Endothelial cell (in vitro differentiated cells): ENCODE measurements around the gene C2orf15. TPM values are rescaled to one million over a fixed set of nuclear protein-coding genes. Genes with fewer than 3 reads are reported as not detected.

Source experiments
- DNase-seq: peaks from one replicate; pipeline ENCODE4 v3.0.0; 2021; ENCODE audit warnings: low spot score
- H3K27ac Mint-ChIP-seq: one replicate; pipeline ENCODE4 v1.8.0; 2021; ENCODE audit warnings: mixed read lengths, inconsistent platforms; ENCODE audit not compliant: unreplicated experiment
- H3K27me3 Mint-ChIP-seq: one replicate; pipeline ENCODE4 v1.8.0; 2021; ENCODE audit warnings: mild to moderate bottlenecking, moderate library complexity, mixed read lengths, inconsistent platforms; ENCODE audit not compliant: unreplicated experiment
- H3K36me3 Mint-ChIP-seq: one replicate; pipeline ENCODE4 v1.8.0; 2021; ENCODE audit warnings: mild to moderate bottlenecking, low read depth, mixed read lengths, inconsistent platforms; ENCODE audit not compliant: unreplicated experiment
- H3K4me1 Mint-ChIP-seq: one replicate; pipeline ENCODE4 v1.8.0; 2021; ENCODE audit warnings: mild to moderate bottlenecking, mixed read lengths, inconsistent platforms; ENCODE audit not compliant: unreplicated experiment
- H3K4me3 Mint-ChIP-seq: one replicate; pipeline ENCODE4 v1.8.0; 2021; ENCODE audit warnings: mild to moderate bottlenecking, mixed read lengths, inconsistent platforms; ENCODE audit not compliant: unreplicated experiment
- H3K9me3 Mint-ChIP-seq: one replicate; pipeline ENCODE4 v1.8.0; 2021; ENCODE audit warnings: mixed read lengths, inconsistent platforms; ENCODE audit not compliant: unreplicated experiment
- total RNA-seq: library from RNA; stranded (reverse); fragmentation: NEBNext Ultra II Directional; extraction: Animal tissue kit (Norgen Biotek cat#: 25700); gene quantifications from one replicate; pipeline ENCODE4 v1.2.1, GENCODE V29; 2021; ENCODE audit not compliant: unreplicated experiment
- TF ChIP-seq, protein P1 (sequence below): fragments of 200-600 bp; sonication (generic); IDR thresholded peaks from one replicate; pipeline ENCODE4 v1.5.0; 2021; ENCODE audit warnings: antibody characterized with exemption; ENCODE audit not compliant: unreplicated experiment

The C2orf15 gene
- total RNA-seq, 1 donor from 2014 or later, result 0.26 TPM

DNA sequence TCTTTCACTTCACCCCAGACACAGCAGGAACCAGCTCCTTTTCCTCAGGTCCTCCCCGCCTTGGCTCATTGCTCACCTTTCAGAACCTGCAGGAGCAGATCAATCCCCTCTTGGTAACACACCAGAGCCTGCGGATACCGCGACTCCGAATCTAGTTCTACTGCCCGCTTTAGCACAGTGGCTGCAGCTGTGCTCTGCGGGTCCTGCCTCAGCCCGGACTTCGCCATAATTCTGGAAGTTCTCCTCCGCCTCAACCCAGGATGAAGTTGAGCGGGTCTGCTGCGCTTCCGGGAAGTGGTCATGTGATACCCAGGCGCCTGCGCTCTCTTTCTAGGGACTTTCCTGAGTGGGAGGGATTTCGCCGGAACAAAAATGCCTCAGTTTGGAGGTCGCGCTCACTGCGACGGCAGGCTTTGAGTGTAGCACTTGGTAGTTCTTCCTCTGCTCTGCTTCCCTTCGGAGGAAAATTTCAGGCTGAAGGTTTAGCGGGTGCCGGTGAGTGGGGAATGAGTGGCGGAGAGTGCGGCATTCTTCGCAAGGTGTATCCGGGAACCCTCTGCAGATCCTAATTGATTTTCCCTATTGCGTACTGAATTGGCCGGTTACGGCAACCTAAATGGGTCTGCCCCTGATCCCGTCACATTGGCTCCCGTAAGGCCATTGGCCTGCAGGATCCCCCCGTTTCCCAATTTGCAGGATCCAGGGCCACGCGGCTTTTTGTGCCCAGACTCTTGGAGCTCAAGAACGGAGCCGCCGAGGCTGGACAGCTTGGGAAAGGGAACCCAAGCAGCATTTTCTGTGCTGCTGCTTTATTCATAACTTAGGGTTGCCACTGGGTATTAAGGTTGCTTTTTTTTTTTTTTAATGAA lies 39.5 kb downstream of the C2orf15 start, which contains the start of the genes MITD1 and MRPL30:
Gene MITD1 (minus strand): TSS at position 304 of the 869 bp plus-strand sequence. CDS start 77 bp downstream, at position 227.
Gene MRPL30 (plus strand): TSS at position 430 of the 869 bp plus-strand sequence. CDS start 5,020 bp downstream, outside the sequence.
- Mint-ChIP-seq H3K27ac (peak within 1 kb of the TSS; percentile 93), H3K27me3 (peaks cover 2% of the 10 kb centered on the region), H3K4me3 (peak within 1 kb of the TSS; percentile 99), H3K9me3 (no peaks in the 10 kb centered on the region), H3K36me3 (no peaks in the 10 kb centered on the region), H3K4me1 (peaks cover 15% of the 10 kb centered on the region)
- peak; percentile 85 for DNase-seq
- TF ChIP-seq, protein P1, sequence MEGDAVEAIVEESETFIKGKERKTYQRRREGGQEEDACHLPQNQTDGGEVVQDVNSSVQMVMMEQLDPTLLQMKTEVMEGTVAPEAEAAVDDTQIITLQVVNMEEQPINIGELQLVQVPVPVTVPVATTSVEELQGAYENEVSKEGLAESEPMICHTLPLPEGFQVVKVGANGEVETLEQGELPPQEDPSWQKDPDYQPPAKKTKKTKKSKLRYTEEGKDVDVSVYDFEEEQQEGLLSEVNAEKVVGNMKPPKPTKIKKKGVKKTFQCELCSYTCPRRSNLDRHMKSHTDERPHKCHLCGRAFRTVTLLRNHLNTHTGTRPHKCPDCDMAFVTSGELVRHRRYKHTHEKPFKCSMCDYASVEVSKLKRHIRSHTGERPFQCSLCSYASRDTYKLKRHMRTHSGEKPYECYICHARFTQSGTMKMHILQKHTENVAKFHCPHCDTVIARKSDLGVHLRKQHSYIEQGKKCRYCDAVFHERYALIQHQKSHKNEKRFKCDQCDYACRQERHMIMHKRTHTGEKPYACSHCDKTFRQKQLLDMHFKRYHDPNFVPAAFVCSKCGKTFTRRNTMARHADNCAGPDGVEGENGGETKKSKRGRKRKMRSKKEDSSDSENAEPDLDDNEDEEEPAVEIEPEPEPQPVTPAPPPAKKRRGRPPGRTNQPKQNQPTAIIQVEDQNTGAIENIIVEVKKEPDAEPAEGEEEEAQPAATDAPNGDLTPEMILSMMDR, result no peak

DNA sequence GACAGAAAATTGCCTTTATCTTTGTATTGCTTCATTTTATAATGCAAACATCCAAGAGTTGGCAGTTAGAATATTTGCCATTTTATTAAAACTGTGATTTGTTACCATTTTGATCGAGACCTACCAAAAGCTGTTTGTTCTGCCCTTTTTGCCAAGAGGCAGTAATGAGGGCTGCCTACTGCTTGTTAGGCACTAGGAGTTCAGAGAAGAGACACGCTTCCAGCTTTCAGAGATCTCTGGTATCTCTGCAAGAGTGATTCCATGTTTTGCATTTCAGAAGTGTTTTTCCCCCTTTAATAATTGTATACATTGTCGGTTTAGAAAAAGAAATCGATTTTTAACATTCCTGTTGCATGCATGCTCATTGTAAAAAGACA lies 40.1 kb downstream of the C2orf15 start:
- H3K4me1 Mint-ChIP-seq, result peaks cover 15% of the 10 kb centered on the region
- H3K4me3 Mint-ChIP-seq, result peak overlapping the region; percentile 99
- DNase-seq, result no peak

GRCh38 chr2:99183025-99183424 lies 41.5 kb downstream of the C2orf15 start:
- Mint-ChIP-seq H3K36me3 (no peaks in the 10 kb centered on the region), H3K27ac (no peak overlapping the region), H3K4me1 (peaks cover 15% of the 10 kb centered on the region), H3K4me3 (peak overlapping the region; percentile 34), H3K27me3 (peaks cover 2% of the 10 kb centered on the region), H3K9me3 (no peaks in the 10 kb centered on the region)
- TF ChIP-seq, protein P1, result no peak
- DNase-seq, result no peak

More for the DNA sequence above, 40.1 kb downstream of the C2orf15 start:
- H3K9me3 Mint-ChIP-seq, result no peaks in the 10 kb centered on the region
- H3K36me3 Mint-ChIP-seq, result no peaks in the 10 kb centered on the region
- TF ChIP-seq, protein P1, result no peak
- H3K27me3 Mint-ChIP-seq, result peaks cover 2% of the 10 kb centered on the region
- H3K27ac Mint-ChIP-seq, result peak overlapping the region; percentile 93

DNA sequence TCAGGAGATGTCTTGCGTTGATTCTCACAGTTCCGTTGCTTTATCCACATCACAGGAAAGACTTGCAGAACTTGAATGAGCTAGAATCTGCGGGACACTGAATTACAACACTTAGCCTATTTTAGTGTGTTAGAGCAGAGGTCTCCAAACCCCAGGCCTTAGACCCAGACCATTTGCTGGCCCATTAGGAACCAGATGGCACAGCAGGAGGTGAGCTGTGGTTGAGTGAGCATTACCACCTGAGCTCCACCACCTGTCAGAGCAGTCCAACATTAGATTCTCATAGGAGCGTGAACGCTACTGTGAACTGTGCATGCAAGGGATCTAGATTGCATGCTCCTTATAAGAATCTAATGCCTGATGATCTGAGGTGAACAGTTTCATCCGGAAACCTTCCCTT lies 43.3 kb downstream of the C2orf15 start:
- Mint-ChIP-seq H3K4me3 (no peak overlapping the region), H3K4me1 (peaks cover 9% of the 10 kb centered on the region), H3K27me3 (no peaks in the 10 kb centered on the region), H3K27ac (no peak overlapping the region), H3K36me3 (peaks cover 4% of the 10 kb centered on the region), H3K9me3 (no peaks in the 10 kb centered on the region)
- TF ChIP-seq, protein P1, result no peak
- DNase-seq, result no peak

GRCh38 chr2:99187011-99187410 lies 45.5 kb downstream of the C2orf15 start:
- DNase-seq, result no peak
- Mint-ChIP-seq H3K4me1 (no peaks in the 10 kb centered on the region), H3K4me3 (no peak overlapping the region), H3K36me3 (peaks cover 13% of the 10 kb centered on the region), H3K27ac (no peak overlapping the region), H3K9me3 (no peaks in the 10 kb centered on the region), H3K27me3 (no peaks in the 10 kb centered on the region)
- TF ChIP-seq, protein P1, result no peak
